ENCODE measurements around the gene CAGE1.

- TF ChIP-seq NFYA (IDR thresholded peaks at IDR 0.05; ENCODE audit: borderline replicate concordance, low read depth, low read length), result no peak
- TF ChIP-seq, protein P1, sequence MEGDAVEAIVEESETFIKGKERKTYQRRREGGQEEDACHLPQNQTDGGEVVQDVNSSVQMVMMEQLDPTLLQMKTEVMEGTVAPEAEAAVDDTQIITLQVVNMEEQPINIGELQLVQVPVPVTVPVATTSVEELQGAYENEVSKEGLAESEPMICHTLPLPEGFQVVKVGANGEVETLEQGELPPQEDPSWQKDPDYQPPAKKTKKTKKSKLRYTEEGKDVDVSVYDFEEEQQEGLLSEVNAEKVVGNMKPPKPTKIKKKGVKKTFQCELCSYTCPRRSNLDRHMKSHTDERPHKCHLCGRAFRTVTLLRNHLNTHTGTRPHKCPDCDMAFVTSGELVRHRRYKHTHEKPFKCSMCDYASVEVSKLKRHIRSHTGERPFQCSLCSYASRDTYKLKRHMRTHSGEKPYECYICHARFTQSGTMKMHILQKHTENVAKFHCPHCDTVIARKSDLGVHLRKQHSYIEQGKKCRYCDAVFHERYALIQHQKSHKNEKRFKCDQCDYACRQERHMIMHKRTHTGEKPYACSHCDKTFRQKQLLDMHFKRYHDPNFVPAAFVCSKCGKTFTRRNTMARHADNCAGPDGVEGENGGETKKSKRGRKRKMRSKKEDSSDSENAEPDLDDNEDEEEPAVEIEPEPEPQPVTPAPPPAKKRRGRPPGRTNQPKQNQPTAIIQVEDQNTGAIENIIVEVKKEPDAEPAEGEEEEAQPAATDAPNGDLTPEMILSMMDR (IDR thresholded peaks at IDR 0.05 in 2 of 3, conservative IDR thresholded peaks at IDR 0.05 in 1 of 3; ENCODE audit: control insufficient read depth in 2 of 3, extremely low read depth in 1 of 3, insufficient read depth in 1 of 3, low read depth in 3 of 3, low read length in 3 of 3), result no peak
- no peak for TF ChIP-seq EP300 (IDR thresholded peaks at IDR 0.05; ENCODE audit: borderline replicate concordance in 1 of 2, control insufficient read depth in 1 of 2, low read depth in 2 of 2, low read length in 2 of 2)
- no peak for TF ChIP-seq LARP7 (IDR thresholded peaks at IDR 0.05)
- no peak for TF ChIP-seq ESRRA (IDR thresholded peaks at IDR 0.05; ENCODE audit: low read length)
- TF ChIP-seq NBN (IDR thresholded peaks at IDR 0.05), result no peak
- TF ChIP-seq JUNB (IDR thresholded peaks at IDR 0.05), result no peak
- no peak for TF ChIP-seq CEBPB (IDR thresholded peaks at IDR 0.05; ENCODE audit: borderline replicate concordance in 1 of 2, low read depth in 2 of 2, low read length in 2 of 2)
- no peak for TF ChIP-seq HDAC2 (IDR thresholded peaks at IDR 0.05)
- TF ChIP-seq ZZZ3 (IDR thresholded peaks at IDR 0.05; ENCODE audit: control insufficient read depth, insufficient read length, low read depth), result no peak
- no peak for TF ChIP-seq SREBF2 (IDR thresholded peaks at IDR 0.05; ENCODE audit: low read length)
Measured at GRCh38 chr6:7413151-7413823, 23.7 kb upstream of the CAGE1 start.

Data from GM12878 (cell line).